ENCODE measurements around the gene RAB27A. TPM values are rescaled to one million over a fixed set of nuclear protein-coding genes. Genes with fewer than 3 reads are reported as not detected.

Gene RAB27A
- total and polyA plus RNA-seq, 2 of the 8 experiments (the other 6 are each of a cell fraction or from before 2014, with no cell fraction given), result 2.3 to 6.5 TPM

DNA sequence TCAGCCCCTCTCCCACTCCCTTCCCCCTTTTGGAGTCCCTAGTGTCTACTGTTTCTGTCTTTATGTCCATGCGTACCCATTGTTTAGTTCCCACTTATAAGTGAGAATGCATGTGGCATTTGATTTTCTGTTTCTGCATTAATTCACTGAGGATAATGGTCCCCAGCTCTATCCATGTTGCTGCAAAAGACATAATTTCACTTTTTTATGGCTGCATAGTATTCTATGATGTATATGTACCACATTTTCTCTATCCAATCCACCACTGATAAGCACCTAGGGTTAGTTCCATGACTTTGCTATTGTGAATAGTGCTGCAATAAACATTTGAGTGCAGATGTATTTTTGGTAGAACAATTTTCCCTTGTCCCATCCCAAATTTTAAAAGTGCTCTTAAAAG lies 58.7 kb downstream of the RAB27A start (continued):
- TF ChIP-seq TEAD4 (IDR thresholded peaks at IDR 0.05; ENCODE audit: low read depth, low read length), result no peak
- TF ChIP-seq, protein P1, sequence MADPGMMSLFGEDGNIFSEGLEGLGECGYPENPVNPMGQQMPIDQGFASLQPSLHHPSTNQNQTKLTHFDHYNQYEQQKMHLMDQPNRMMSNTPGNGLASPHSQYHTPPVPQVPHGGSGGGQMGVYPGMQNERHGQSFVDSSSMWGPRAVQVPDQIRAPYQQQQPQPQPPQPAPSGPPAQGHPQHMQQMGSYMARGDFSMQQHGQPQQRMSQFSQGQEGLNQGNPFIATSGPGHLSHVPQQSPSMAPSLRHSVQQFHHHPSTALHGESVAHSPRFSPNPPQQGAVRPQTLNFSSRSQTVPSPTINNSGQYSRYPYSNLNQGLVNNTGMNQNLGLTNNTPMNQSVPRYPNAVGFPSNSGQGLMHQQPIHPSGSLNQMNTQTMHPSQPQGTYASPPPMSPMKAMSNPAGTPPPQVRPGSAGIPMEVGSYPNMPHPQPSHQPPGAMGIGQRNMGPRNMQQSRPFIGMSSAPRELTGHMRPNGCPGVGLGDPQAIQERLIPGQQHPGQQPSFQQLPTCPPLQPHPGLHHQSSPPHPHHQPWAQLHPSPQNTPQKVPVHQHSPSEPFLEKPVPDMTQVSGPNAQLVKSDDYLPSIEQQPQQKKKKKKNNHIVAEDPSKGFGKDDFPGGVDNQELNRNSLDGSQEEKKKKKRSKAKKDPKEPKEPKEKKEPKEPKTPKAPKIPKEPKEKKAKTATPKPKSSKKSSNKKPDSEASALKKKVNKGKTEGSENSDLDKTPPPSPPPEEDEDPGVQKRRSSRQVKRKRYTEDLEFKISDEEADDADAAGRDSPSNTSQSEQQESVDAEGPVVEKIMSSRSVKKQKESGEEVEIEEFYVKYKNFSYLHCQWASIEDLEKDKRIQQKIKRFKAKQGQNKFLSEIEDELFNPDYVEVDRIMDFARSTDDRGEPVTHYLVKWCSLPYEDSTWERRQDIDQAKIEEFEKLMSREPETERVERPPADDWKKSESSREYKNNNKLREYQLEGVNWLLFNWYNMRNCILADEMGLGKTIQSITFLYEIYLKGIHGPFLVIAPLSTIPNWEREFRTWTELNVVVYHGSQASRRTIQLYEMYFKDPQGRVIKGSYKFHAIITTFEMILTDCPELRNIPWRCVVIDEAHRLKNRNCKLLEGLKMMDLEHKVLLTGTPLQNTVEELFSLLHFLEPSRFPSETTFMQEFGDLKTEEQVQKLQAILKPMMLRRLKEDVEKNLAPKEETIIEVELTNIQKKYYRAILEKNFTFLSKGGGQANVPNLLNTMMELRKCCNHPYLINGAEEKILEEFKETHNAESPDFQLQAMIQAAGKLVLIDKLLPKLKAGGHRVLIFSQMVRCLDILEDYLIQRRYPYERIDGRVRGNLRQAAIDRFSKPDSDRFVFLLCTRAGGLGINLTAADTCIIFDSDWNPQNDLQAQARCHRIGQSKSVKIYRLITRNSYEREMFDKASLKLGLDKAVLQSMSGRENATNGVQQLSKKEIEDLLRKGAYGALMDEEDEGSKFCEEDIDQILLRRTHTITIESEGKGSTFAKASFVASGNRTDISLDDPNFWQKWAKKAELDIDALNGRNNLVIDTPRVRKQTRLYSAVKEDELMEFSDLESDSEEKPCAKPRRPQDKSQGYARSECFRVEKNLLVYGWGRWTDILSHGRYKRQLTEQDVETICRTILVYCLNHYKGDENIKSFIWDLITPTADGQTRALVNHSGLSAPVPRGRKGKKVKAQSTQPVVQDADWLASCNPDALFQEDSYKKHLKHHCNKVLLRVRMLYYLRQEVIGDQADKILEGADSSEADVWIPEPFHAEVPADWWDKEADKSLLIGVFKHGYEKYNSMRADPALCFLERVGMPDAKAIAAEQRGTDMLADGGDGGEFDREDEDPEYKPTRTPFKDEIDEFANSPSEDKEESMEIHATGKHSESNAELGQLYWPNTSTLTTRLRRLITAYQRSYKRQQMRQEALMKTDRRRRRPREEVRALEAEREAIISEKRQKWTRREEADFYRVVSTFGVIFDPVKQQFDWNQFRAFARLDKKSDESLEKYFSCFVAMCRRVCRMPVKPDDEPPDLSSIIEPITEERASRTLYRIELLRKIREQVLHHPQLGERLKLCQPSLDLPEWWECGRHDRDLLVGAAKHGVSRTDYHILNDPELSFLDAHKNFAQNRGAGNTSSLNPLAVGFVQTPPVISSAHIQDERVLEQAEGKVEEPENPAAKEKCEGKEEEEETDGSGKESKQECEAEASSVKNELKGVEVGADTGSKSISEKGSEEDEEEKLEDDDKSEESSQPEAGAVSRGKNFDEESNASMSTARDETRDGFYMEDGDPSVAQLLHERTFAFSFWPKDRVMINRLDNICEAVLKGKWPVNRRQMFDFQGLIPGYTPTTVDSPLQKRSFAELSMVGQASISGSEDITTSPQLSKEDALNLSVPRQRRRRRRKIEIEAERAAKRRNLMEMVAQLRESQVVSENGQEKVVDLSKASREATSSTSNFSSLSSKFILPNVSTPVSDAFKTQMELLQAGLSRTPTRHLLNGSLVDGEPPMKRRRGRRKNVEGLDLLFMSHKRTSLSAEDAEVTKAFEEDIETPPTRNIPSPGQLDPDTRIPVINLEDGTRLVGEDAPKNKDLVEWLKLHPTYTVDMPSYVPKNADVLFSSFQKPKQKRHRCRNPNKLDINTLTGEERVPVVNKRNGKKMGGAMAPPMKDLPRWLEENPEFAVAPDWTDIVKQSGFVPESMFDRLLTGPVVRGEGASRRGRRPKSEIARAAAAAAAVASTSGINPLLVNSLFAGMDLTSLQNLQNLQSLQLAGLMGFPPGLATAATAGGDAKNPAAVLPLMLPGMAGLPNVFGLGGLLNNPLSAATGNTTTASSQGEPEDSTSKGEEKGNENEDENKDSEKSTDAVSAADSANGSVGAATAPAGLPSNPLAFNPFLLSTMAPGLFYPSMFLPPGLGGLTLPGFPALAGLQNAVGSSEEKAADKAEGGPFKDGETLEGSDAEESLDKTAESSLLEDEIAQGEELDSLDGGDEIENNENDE (IDR thresholded peaks at IDR 0.05; ENCODE audit: insufficient replicate concordance, low read length), result no peak
- TF ChIP-seq RNF2 (IDR thresholded peaks at IDR 0.05; ENCODE audit: borderline replicate concordance, low read depth, low read length, missing control alignments, poor library complexity, severe bottlenecking), result no peak
- TF ChIP-seq, protein P2, sequence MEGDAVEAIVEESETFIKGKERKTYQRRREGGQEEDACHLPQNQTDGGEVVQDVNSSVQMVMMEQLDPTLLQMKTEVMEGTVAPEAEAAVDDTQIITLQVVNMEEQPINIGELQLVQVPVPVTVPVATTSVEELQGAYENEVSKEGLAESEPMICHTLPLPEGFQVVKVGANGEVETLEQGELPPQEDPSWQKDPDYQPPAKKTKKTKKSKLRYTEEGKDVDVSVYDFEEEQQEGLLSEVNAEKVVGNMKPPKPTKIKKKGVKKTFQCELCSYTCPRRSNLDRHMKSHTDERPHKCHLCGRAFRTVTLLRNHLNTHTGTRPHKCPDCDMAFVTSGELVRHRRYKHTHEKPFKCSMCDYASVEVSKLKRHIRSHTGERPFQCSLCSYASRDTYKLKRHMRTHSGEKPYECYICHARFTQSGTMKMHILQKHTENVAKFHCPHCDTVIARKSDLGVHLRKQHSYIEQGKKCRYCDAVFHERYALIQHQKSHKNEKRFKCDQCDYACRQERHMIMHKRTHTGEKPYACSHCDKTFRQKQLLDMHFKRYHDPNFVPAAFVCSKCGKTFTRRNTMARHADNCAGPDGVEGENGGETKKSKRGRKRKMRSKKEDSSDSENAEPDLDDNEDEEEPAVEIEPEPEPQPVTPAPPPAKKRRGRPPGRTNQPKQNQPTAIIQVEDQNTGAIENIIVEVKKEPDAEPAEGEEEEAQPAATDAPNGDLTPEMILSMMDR (IDR thresholded peaks at IDR 0.05; ENCODE audit: control extremely low read depth in 1 of 3, insufficient read depth in 1 of 3, low read depth in 1 of 3, low read length in 3 of 3), result no peak
- TF ChIP-seq POLR2AphosphoS5 (IDR thresholded peaks at IDR 0.05; ENCODE audit: low read depth, low read length), result no peak
- TF ChIP-seq TBP (IDR thresholded peaks at IDR 0.05; ENCODE audit: low read depth, low read length), result no peak
- no peak for TF ChIP-seq RFX5 (IDR thresholded peaks at IDR 0.05; ENCODE audit: borderline replicate concordance, low read depth, low read length)
- TF ChIP-seq CHD1 (IDR thresholded peaks at IDR 0.05; ENCODE audit: low read depth, low read length), result no peak
